Testis (tissue), 3 donors: ENCODE data around the gene HCFC1R1. TPM values are rescaled to one million over a fixed set of nuclear protein-coding genes. Genes with fewer than 3 reads are reported as not detected.

Source experiments
- DNase-seq: peaks from one replicate; pipeline ENCODE4 v3.0.0-alpha.2; 2019
- H3K27ac ChIP-seq, 2 donors: fragments of 200-600 bp; sonication (generic); one replicate each; pipeline ENCODE4 v1.5.1; 2019
- H3K27me3 ChIP-seq: fragments of 200-600 bp; sonication (generic); one replicate; pipeline ENCODE4 v1.5.1; 2019
- H3K36me3 ChIP-seq: fragments of 200-600 bp; sonication (generic); one replicate; pipeline ENCODE4 v1.5.1; 2017; ENCODE audit warnings: low read depth; ENCODE audit errors: missing control alignments
- H3K4me1 ChIP-seq: fragments of 200-600 bp; sonication (generic); one replicate; pipeline ENCODE4 v1.5.1; 2019
- H3K4me3 ChIP-seq, 2 donors: fragments of 200-600 bp; sonication (generic); one replicate each; pipeline ENCODE4 v1.5.1; 2017 to 2019
- H3K9me3 ChIP-seq: fragments of 200-600 bp; sonication (generic); one replicate; pipeline ENCODE4 v1.5.1; 2017
- POLR2A ChIP-seq: fragments of 450-650 bp; IDR thresholded peaks from one replicate; pipeline ENCODE4 v1.6.1; 2017; ENCODE audit warnings: antibody characterized with exemption, mild to moderate bottlenecking, moderate library complexity
- WGBS, 2 donors: methylation state at CpG; one replicate each; pipeline ENCODE4 v1.1.5; 2018; 5-methylcytosine and 5-hydroxymethylcytosine counted together
- intact Hi-C: fragments of 100-400 bp; cut with DNase I; formaldehyde crosslinking; loops from one replicate; pipeline ENCODE4 v1.15.1; 2023; ENCODE audit warnings: low total_unique reads
- polyA plus RNA-seq: library from polyadenylated mRNA; stranded (reverse); fragments of 350-450 nt; fragmentation: Illumina TruSeq; extraction: RNeasy Lipid Tissue Mini Kit (QIAGEN cat#74804); gene quantifications from one replicate; pipeline ENCODE4 v1.2.3, GENCODE V29; 2014; ENCODE audit warnings: low read depth, low replicate concordance; ENCODE audit not compliant: insufficient read depth
- total RNA-seq, 2 donors: library from RNA; depleted of rRNA; stranded (reverse); fragments of >200 nt; gene quantifications; one replicate each; pipeline ENCODE4 v1.2.3, GENCODE V29; 2016
- TF ChIP-seq, protein P1 (sequence below), 3 experiments: fragments of 450-650 bp in 2 of 3; fragments of 200-600 bp in 1 of 3; sonication (generic) in 1 of 3; IDR thresholded peaks; one replicate each; pipeline ENCODE4 v1.5.1; 2016 to 2019; ENCODE audit warnings: antibody characterized with exemption in 3 of 3, mild to moderate bottlenecking in 2 of 3, moderate library complexity in 1 of 3

HCFC1R1 gene
- total and polyA plus RNA-seq, 3 donors from 2014 or later, result 30.2 to 94.5 (median 39.4) TPM

- Histone ChIP-seq H3K9me3 (no peaks in the 10 kb centered on the region), H3K36me3 (no peaks in the 10 kb centered on the region), H3K27ac (no peak overlapping the region), H3K4me3 (no peak overlapping the region), H3K4me1 (no peaks in the 10 kb centered on the region), H3K27me3 (no peaks in the 10 kb centered on the region)
- TF ChIP-seq, protein P1, sequence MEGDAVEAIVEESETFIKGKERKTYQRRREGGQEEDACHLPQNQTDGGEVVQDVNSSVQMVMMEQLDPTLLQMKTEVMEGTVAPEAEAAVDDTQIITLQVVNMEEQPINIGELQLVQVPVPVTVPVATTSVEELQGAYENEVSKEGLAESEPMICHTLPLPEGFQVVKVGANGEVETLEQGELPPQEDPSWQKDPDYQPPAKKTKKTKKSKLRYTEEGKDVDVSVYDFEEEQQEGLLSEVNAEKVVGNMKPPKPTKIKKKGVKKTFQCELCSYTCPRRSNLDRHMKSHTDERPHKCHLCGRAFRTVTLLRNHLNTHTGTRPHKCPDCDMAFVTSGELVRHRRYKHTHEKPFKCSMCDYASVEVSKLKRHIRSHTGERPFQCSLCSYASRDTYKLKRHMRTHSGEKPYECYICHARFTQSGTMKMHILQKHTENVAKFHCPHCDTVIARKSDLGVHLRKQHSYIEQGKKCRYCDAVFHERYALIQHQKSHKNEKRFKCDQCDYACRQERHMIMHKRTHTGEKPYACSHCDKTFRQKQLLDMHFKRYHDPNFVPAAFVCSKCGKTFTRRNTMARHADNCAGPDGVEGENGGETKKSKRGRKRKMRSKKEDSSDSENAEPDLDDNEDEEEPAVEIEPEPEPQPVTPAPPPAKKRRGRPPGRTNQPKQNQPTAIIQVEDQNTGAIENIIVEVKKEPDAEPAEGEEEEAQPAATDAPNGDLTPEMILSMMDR (IDR thresholded peaks at IDR 0.05), result no peak
- no peak for TF ChIP-seq POLR2A
- intact Hi-C loops, result no loop called here
- 61 to 66% methylated on average over 9 to 19 of the region's 27 CpGs for WGBS, 2 donors
- no peak for DNase-seq
Measured at GRCh38 chr16:3013491-3013951, 10.2 kb downstream of the HCFC1R1 start.

DNA sequence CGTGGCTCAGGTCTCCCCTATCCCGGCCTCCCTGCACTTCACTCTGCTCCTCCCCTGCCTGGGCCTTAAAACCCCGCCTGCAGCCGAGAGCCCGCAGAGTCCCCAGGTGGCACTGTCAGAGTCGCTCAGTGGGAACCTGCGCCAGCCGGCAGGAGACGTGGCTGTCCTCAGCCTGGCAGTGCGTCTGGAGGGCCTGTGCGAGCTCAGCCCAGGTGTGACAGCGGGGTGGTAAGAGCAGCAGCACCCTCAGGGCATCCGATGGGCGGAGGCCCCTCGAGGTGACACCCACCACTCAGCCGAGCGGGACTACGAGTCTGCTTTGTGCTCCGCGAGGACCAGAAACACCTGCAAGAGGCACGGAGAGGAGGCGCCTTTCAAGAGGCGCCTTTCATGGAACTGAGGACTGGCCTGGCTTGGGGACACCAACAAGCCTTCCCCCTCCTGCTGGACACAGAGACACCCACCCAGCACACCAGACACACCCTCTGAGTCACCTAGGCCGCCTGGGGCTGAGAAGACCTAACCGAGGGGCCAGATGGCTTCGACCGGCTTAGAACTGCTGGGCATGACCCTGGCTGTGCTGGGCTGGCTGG, 10.8 kb downstream of the HCFC1R1 start, which contains the start of gene CLDN9:
Gene CLDN9, plus strand, starts transcription at position 96 of the 593 bp plus-strand sequence. Its CDS starts 440 bp downstream, at position 536.
- Histone ChIP-seq H3K9me3 (no peaks in the 10 kb centered on the region), H3K27me3 (no peaks in the 10 kb centered on the region), H3K4me1 (no peaks in the 10 kb centered on the region), H3K4me3 (no peak within 1 kb of the TSS), H3K27ac (no peak within 1 kb of the TSS), H3K36me3 (no peaks in the 10 kb centered on the region)
- WGBS, 2 donors, result 48 to 57% methylated on average over 6 to 20 of the region's 27 CpGs
- no peak for DNase-seq
- intact Hi-C loops, result no loop called here
- TF ChIP-seq POLR2A, result no peak
- TF ChIP-seq, protein P1 (IDR thresholded peaks at IDR 0.05), result no peak

DNA sequence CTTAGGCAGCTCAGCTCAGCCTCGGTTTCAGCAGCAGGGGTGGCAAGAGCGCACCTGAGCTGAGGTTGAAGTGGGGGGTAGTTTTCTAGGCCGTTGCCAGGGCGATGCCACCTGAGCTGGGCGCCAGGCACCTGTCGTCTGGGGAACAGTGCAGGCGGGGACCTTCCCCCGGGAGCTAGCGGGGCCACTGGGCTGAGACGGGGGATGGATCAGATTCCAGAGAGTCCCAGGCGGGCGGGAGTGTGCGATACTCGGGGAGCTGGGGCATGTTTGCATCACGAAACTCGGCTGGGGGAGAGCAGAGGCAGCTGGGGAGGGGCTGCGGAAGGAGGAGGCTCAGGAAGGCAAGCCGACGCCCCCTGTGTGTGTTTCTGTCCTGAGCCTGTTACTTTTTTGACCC, 11.5 kb downstream of the HCFC1R1 start:
- no peak for DNase-seq
- WGBS, 2 donors, result 28 to 34% methylated on average over 18 to 19 of the region's 19 CpGs
- no peaks in the 10 kb centered on the region for H3K36me3 ChIP-seq
- no peaks in the 10 kb centered on the region for H3K9me3 ChIP-seq
- H3K27ac ChIP-seq, result no peak overlapping the region
- intact Hi-C loops, result no loop called here
- no peak overlapping the region for H3K4me3 ChIP-seq
- no peaks in the 10 kb centered on the region for H3K27me3 ChIP-seq
- TF ChIP-seq, protein P1 (IDR thresholded peaks at IDR 0.05), result no peak
- TF ChIP-seq POLR2A, result no peak
- H3K4me1 ChIP-seq, result no peaks in the 10 kb centered on the region

GRCh38 chr16:3010510-3010909, 13.2 kb downstream of the HCFC1R1 start:
- WGBS, 2 donors, result 91% methylated on average over 7 to 8 of the region's 8 CpGs
- Histone ChIP-seq H3K27me3 (no peaks in the 10 kb centered on the region), H3K4me1 (no peaks in the 10 kb centered on the region), H3K27ac (no peak overlapping the region), H3K36me3 (no peaks in the 10 kb centered on the region), H3K4me3 (no peak overlapping the region), H3K9me3 (no peaks in the 10 kb centered on the region)
- TF ChIP-seq POLR2A, result no peak
- TF ChIP-seq, protein P1 (IDR thresholded peaks at IDR 0.05), result no peak
- intact Hi-C loops, result no loop called here
- no peak for DNase-seq
